ENCODE results near the gene POLE.

DNA sequence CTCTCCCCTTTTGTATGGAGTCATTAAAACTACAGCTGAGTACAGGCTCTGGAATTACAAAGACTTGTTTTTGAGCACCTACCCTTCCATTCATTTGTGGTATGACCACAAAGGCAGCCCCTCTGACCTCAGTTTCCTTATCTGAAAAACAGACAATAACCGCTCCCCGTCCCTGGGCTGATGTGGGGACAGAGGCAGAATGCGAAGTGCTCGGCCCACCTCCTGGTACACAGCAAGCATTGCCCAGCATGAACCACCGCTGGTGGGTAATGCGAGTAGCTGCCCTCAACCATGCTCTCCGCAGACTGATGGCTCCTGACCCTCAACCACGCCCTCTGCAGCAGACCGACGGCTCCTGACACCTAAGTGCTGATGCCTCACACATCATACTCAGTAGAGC is 46.2 kb downstream of the POLE start:
- TF ChIP-seq, protein P1, sequence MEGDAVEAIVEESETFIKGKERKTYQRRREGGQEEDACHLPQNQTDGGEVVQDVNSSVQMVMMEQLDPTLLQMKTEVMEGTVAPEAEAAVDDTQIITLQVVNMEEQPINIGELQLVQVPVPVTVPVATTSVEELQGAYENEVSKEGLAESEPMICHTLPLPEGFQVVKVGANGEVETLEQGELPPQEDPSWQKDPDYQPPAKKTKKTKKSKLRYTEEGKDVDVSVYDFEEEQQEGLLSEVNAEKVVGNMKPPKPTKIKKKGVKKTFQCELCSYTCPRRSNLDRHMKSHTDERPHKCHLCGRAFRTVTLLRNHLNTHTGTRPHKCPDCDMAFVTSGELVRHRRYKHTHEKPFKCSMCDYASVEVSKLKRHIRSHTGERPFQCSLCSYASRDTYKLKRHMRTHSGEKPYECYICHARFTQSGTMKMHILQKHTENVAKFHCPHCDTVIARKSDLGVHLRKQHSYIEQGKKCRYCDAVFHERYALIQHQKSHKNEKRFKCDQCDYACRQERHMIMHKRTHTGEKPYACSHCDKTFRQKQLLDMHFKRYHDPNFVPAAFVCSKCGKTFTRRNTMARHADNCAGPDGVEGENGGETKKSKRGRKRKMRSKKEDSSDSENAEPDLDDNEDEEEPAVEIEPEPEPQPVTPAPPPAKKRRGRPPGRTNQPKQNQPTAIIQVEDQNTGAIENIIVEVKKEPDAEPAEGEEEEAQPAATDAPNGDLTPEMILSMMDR (IDR thresholded peaks at IDR 0.05; ENCODE audit: low read depth, low read length, poor library complexity, severe bottlenecking): no peak
- no peak for TF ChIP-seq EZH2phosphoT487 (IDR thresholded peaks at IDR 0.05; ENCODE audit: borderline replicate concordance, low read length)

Data from DOHH2 (cell line).